H9 (cell line): Measurements from ENCODE around the gene KCNG2. TPM values are rescaled to one million over a fixed set of nuclear protein-coding genes. Genes with fewer than 3 reads are reported as not detected.

ENCODE experiments used
- DNase-seq: peaks from one replicate; pipeline ENCODE4 v3.0.0-alpha.2; 2017
- H2AFZ ChIP-seq: one replicate; pipeline ENCODE4 v1.6.1; 2013; ENCODE audit warnings: mild to moderate bottlenecking, low read length, control low read depth, moderate library complexity
- H2AK5ac ChIP-seq: 2 replicates; pipeline ENCODE4 v1.6.1; 2013; ENCODE audit warnings: low read length, control low read depth, mixed read lengths; ENCODE audit not compliant: insufficient read length
- H2BK120ac ChIP-seq: one replicate; pipeline ENCODE4 v1.6.1; 2013; ENCODE audit warnings: low read depth, mild to moderate bottlenecking, low read length, control low read depth, inconsistent platforms; ENCODE audit not compliant: poor library complexity, severe bottlenecking
- H2BK12ac ChIP-seq: 2 replicates; pipeline ENCODE4 v1.6.1; 2013; ENCODE audit warnings: low read length, control low read depth, mixed read lengths, low read depth; ENCODE audit not compliant: insufficient read length
- H2BK15ac ChIP-seq: 2 replicates; pipeline ENCODE4 v1.6.1; 2013; ENCODE audit warnings: low read depth, low read length, control low read depth
- H2BK20ac ChIP-seq: one replicate; pipeline ENCODE4 v1.6.1; 2013; ENCODE audit warnings: low read depth, mild to moderate bottlenecking, low read length, control low read depth, inconsistent platforms; ENCODE audit not compliant: poor library complexity, severe bottlenecking
- H2BK5ac ChIP-seq: 2 replicates; pipeline ENCODE4 v1.6.1; 2013; ENCODE audit warnings: low read length, control low read depth, mixed read lengths; ENCODE audit not compliant: insufficient read length
- H3K14ac ChIP-seq: 2 replicates; pipeline ENCODE4 v1.6.1; 2013; ENCODE audit warnings: low read length, control low read depth; ENCODE audit not compliant: insufficient read depth
- H3K18ac ChIP-seq: 2 replicates; pipeline ENCODE4 v1.6.1; 2013; ENCODE audit warnings: low read depth, mild to moderate bottlenecking, mixed read lengths, low read length, control low read depth; ENCODE audit not compliant: insufficient read length
- H3K23ac ChIP-seq: 2 replicates; pipeline ENCODE4 v1.6.1; 2013; ENCODE audit warnings: low read length, control low read depth, mixed read lengths, low read depth; ENCODE audit not compliant: insufficient read length
- H3K23me2 ChIP-seq: 2 replicates; pipeline ENCODE4 v1.6.1; 2013; ENCODE audit warnings: low read depth, mild to moderate bottlenecking, mixed read lengths, low read length, control low read depth; ENCODE audit not compliant: insufficient read length, poor library complexity, severe bottlenecking
- H3K27ac ChIP-seq: 2 replicates; pipeline ENCODE4 v1.5.1; 2013; ENCODE audit warnings: low read length, control low read depth, mixed read lengths, low read depth; ENCODE audit not compliant: insufficient read length
- H3K27me3 ChIP-seq: 2 replicates; pipeline ENCODE4 v1.6.1; 2013; ENCODE audit warnings: low read length, control low read depth, inconsistent platforms; ENCODE audit not compliant: insufficient read depth
- H3K4ac ChIP-seq: 2 replicates; pipeline ENCODE4 v1.6.1; 2013; ENCODE audit warnings: low read depth, mild to moderate bottlenecking, control low read depth, inconsistent platforms, low read length, moderate library complexity
- H3K4me1 ChIP-seq: 2 replicates; pipeline ENCODE4 v1.6.1; 2013; ENCODE audit warnings: low read length, control low read depth, inconsistent platforms; ENCODE audit not compliant: insufficient read depth
- H3K4me2 ChIP-seq: 2 replicates; pipeline ENCODE4 v1.6.1; 2013; ENCODE audit warnings: low read length, control low read depth, mixed read lengths; ENCODE audit not compliant: insufficient read length, insufficient read depth
- H3K56ac ChIP-seq: 2 replicates; pipeline ENCODE4 v1.6.1; 2013; ENCODE audit warnings: low read depth, mild to moderate bottlenecking, mixed read lengths, low read length, control low read depth; ENCODE audit not compliant: insufficient read length
- H3K79me1 ChIP-seq: 2 replicates; pipeline ENCODE4 v1.6.1; 2013; ENCODE audit warnings: low read depth, mild to moderate bottlenecking, moderate library complexity, low read length, control low read depth, inconsistent platforms; ENCODE audit not compliant: insufficient read depth, poor library complexity, severe bottlenecking
- H3K79me2 ChIP-seq: 2 replicates; pipeline ENCODE4 v1.6.1; 2013; ENCODE audit warnings: low read length, control low read depth, inconsistent platforms; ENCODE audit not compliant: insufficient read depth
- H3K9ac ChIP-seq: 2 replicates; pipeline ENCODE4 v1.6.1; 2013; ENCODE audit warnings: low read length, control low read depth, mixed read lengths; ENCODE audit not compliant: insufficient read length; ENCODE audit errors: extremely low read depth
- H3K9me3 ChIP-seq: one replicate; pipeline ENCODE4 v1.6.1; 2013; ENCODE audit warnings: low read depth, low read length, inconsistent platforms; ENCODE audit not compliant: control insufficient read depth
- H3T11ph ChIP-seq: one replicate; pipeline ENCODE4 v1.6.1; 2013; ENCODE audit warnings: mild to moderate bottlenecking, low read length, control low read depth, inconsistent platforms
- H4K20me1 ChIP-seq: one replicate; pipeline ENCODE4 v1.6.1; 2013; ENCODE audit not compliant: control insufficient read depth, insufficient read length, insufficient read depth
- H4K5ac ChIP-seq: 2 replicates; pipeline ENCODE4 v1.6.1; 2013; ENCODE audit warnings: low read depth, mild to moderate bottlenecking, mixed read lengths, low read length, control low read depth; ENCODE audit not compliant: insufficient read length
- H4K8ac ChIP-seq: replicated peaks from 2 replicates; pipeline ENCODE4 v1.6.1; 2013; ENCODE audit warnings: low read length, control low read depth, mixed read lengths, low read depth; ENCODE audit not compliant: insufficient read length
- H4K91ac ChIP-seq: 2 replicates; pipeline ENCODE4 v1.6.1; 2013; ENCODE audit warnings: low read depth, mild to moderate bottlenecking, moderate library complexity, mixed read lengths, low read length, control low read depth; ENCODE audit not compliant: insufficient read length
- H3K27ac Mint-ChIP-seq, 3 experiments: 2 replicates in 2 of 3; 3 replicates in 1 of 3; pipeline ENCODE4 v1.8.0; 2020 to 2021; ENCODE audit warnings: mixed read lengths in 3 of 3, mild to moderate bottlenecking in 1 of 3, moderate library complexity in 1 of 3
- H3K27me3 Mint-ChIP-seq: 2 replicates; pipeline ENCODE4 v1.8.0; 2021; ENCODE audit warnings: low read depth, mild to moderate bottlenecking, moderate library complexity, mixed read lengths
- H3K36me3 Mint-ChIP-seq, 3 experiments: 2 replicates in 2 of 3; 3 replicates in 1 of 3; pipeline ENCODE4 v1.8.0; 2020 to 2021; ENCODE audit warnings: low read depth in 3 of 3, mixed read lengths in 3 of 3; ENCODE audit not compliant: insufficient read depth in 1 of 3
- H3K4me1 Mint-ChIP-seq, 2 experiments: 2 replicates each; pipeline ENCODE4 v1.8.0; 2020; ENCODE audit warnings: mixed read lengths in 2 of 2
- H3K4me3 Mint-ChIP-seq, 2 experiments: 2 replicates in 1 of 2; 3 replicates in 1 of 2; pipeline ENCODE4 v1.8.0; 2020 to 2021; ENCODE audit warnings: mild to moderate bottlenecking in 2 of 2, mixed read lengths in 2 of 2, moderate library complexity in 1 of 2
- H3K9me3 Mint-ChIP-seq, 2 experiments: 2 replicates in 1 of 2; 3 replicates in 1 of 2; pipeline ENCODE4 v1.8.0; 2020; ENCODE audit warnings: mild to moderate bottlenecking in 2 of 2, mixed read lengths in 2 of 2, moderate library complexity in 1 of 2
- WGBS: extraction: QIAGEN DNeasy Blood & Tissue Kit; methylation state at CpG from one replicate; pipeline ENCODE4 v1.1.7; 2013; ENCODE audit warnings: missing lambda C conversion rate, low lambda C conversion rate, mixed read lengths; ENCODE audit not compliant: insufficient read length; ENCODE audit errors: extremely low coverage; 5-methylcytosine and 5-hydroxymethylcytosine counted together
- total RNA-seq: library from RNA; stranded (reverse); gene quantifications from 2 replicates; pipeline ENCODE4 v1.2.1, GENCODE V29; 2021
- TF ChIP-seq, protein P1 (sequence below): fragments of 200-600 bp; sonication (generic); conservative IDR thresholded peaks from 3 replicates; pipeline ENCODE4 v1.8.0; 2021; ENCODE audit warnings: antibody characterized with exemption, mild to moderate bottlenecking

Gene KCNG2
- total RNA-seq, 1 experiment from 2014 or later: 0.15 TPM

DNA sequence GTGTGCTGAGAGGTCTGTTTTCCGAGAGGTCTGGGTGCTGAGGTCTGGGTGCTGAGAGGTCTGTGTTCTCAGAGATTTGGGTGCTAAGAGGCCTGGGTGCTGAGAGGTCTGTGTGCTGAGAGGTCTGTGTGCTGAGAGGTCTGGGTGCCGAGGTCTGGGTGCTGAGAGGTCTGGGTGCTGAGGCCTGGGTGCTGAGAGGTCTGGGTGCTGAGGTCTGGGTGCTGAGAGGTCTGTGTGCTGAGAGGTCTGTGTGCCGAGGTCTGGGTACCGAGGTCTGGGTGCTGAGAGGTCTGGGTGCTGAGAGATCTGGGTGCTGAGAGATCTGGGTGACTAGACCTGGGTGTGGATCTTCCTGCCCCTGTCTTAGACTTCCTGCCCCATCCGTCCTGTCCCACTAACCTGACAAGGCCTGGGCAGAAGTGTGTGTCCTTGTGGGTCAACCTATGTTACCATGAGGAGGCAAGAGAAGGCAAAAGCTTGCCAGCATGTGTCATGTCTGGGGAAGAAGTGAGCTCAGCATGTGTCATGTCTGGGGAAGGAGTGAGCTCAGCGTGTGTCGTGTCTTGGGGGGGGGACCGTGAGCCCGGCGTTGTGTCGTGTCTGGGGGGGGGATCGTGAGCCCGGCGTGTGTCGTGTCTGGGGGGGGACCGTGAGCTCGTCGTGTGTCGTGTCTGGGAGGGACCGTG, 69.3 kb downstream of the KCNG2 start:
- no peaks in the 10 kb centered on the region for H3K36me3 Mint-ChIP-seq
- no peak overlapping the region for H3K4me2 ChIP-seq
- H3K79me2 ChIP-seq: no peaks in the 10 kb centered on the region
- no peak overlapping the region for H2BK12ac ChIP-seq
- H3K27me3 Mint-ChIP-seq: peaks cover 6% of the 10 kb centered on the region
- no peak overlapping the region for H3K56ac ChIP-seq
- no peak overlapping the region for H3K4ac ChIP-seq
- no peak overlapping the region for H3K4me3 Mint-ChIP-seq
- H4K20me1 ChIP-seq: no peaks in the 10 kb centered on the region
- H3K9ac ChIP-seq: no peak overlapping the region
- no peaks in the 10 kb centered on the region for H3K23me2 ChIP-seq
- H2AFZ ChIP-seq: no peak overlapping the region
- no peak overlapping the region for H4K8ac ChIP-seq
- H2BK15ac ChIP-seq: no peak overlapping the region
- H3K14ac ChIP-seq: no peak overlapping the region
- H2BK5ac ChIP-seq: no peak overlapping the region
- H3K79me1 ChIP-seq: no peaks in the 10 kb centered on the region
- H3K18ac ChIP-seq: no peak overlapping the region
- H3K9me3 Mint-ChIP-seq: no peaks in the 10 kb centered on the region; a peak in 1 of 5 replicates
- H3T11ph ChIP-seq: no peak overlapping the region
- TF ChIP-seq, protein P1, sequence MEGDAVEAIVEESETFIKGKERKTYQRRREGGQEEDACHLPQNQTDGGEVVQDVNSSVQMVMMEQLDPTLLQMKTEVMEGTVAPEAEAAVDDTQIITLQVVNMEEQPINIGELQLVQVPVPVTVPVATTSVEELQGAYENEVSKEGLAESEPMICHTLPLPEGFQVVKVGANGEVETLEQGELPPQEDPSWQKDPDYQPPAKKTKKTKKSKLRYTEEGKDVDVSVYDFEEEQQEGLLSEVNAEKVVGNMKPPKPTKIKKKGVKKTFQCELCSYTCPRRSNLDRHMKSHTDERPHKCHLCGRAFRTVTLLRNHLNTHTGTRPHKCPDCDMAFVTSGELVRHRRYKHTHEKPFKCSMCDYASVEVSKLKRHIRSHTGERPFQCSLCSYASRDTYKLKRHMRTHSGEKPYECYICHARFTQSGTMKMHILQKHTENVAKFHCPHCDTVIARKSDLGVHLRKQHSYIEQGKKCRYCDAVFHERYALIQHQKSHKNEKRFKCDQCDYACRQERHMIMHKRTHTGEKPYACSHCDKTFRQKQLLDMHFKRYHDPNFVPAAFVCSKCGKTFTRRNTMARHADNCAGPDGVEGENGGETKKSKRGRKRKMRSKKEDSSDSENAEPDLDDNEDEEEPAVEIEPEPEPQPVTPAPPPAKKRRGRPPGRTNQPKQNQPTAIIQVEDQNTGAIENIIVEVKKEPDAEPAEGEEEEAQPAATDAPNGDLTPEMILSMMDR: no peak
- DNase-seq: no peak
- H3K27ac Mint-ChIP-seq: no peak overlapping the region
- no peaks in the 10 kb centered on the region for H3K4me1 Mint-ChIP-seq
- no peaks in the 10 kb centered on the region for H3K9me3 ChIP-seq
- no peaks in the 10 kb centered on the region for H3K27me3 ChIP-seq
- H2BK120ac ChIP-seq: no peak overlapping the region
- no peaks in the 10 kb centered on the region for H3K4me1 ChIP-seq
- no CpG with 5 or more reads among the region's 20 CpGs for WGBS
- no peak overlapping the region for H4K5ac ChIP-seq
- H3K23ac ChIP-seq: no peak overlapping the region
- H2AK5ac ChIP-seq: no peak overlapping the region
- no peak overlapping the region for H2BK20ac ChIP-seq
- no peak overlapping the region for H3K27ac ChIP-seq
- H4K91ac ChIP-seq: no peak overlapping the region
